Suprapubic skin (tissue), 4 donors: Measurements from ENCODE around the gene FOXF1. TPM values are rescaled to one million over a fixed set of nuclear protein-coding genes. Genes with fewer than 3 reads are reported as not detected.
A peak's percentile ranks its signal among the peaks of the same experiment; 100 is the strongest.

Experiments used
- DNase-seq, 2 donors: peaks; one replicate each; pipeline ENCODE4 v3.0.0-alpha.2; 2019; ENCODE audit warnings: low spot score in 2 of 2
- H3K27ac ChIP-seq: fragments of 200-600 bp; sonication (generic); one replicate; pipeline ENCODE4 v1.5.1; 2019
- H3K27me3 ChIP-seq: fragments of 200-600 bp; sonication (generic); one replicate; pipeline ENCODE4 v1.5.1; 2019
- H3K36me3 ChIP-seq: fragments of 200-600 bp; sonication (generic); one replicate; pipeline ENCODE4 v1.5.1; 2019
- H3K4me1 ChIP-seq: fragments of 200-600 bp; sonication (generic); one replicate; pipeline ENCODE4 v1.5.1; 2019
- H3K4me3 ChIP-seq: fragments of 200-600 bp; sonication (generic); one replicate; pipeline ENCODE4 v1.5.1; 2019; ENCODE audit warnings: mild to moderate bottlenecking
- H3K9me3 ChIP-seq: fragments of 200-600 bp; sonication (generic); one replicate; pipeline ENCODE4 v1.5.1; 2019
- EP300 ChIP-seq: sonication (generic); formaldehyde crosslinking; IDR thresholded peaks from one replicate; pipeline ENCODE4 v1.6.1; 2017; ENCODE audit warnings: antibody characterized with exemption
- POLR2A ChIP-seq, 2 donors: fragments of 450-650 bp; IDR thresholded peaks; one replicate each; pipeline ENCODE4 v1.6.1; 2017; ENCODE audit warnings: antibody characterized with exemption in 2 of 2, mild to moderate bottlenecking in 2 of 2, moderate library complexity in 2 of 2
- POLR2AphosphoS5 ChIP-seq, 3 donors: sonication (generic); formaldehyde crosslinking; IDR thresholded peaks; one replicate each; pipeline ENCODE4 v1.6.1; 2017; ENCODE audit warnings: antibody characterized with exemption in 3 of 3
- WGBS: methylation state at CpG from one replicate; pipeline ENCODE4 v1.1.5; 2018; 5-methylcytosine and 5-hydroxymethylcytosine counted together
- total RNA-seq, 4 donors: library from RNA; depleted of rRNA; stranded (reverse); fragments of >200 nt; gene quantifications; one replicate each; pipeline ENCODE4 v1.1.0, GENCODE V29; 2016
- TF ChIP-seq, protein P1 (sequence below), 2 donors: fragments of 200-600 bp in 1 of 2; fragments of 450-650 bp in 1 of 2; sonication (generic) in 1 of 2; IDR thresholded peaks; one replicate each; pipeline ENCODE4 v1.5.1; 2016 to 2019; ENCODE audit warnings: antibody characterized with exemption in 2 of 2, mild to moderate bottlenecking in 1 of 2, moderate library complexity in 1 of 2

FOXF1 gene
- total RNA-seq, 4 donors from 2014 or later = 0.11 to 0.59 (median 0.21) TPM; not detected in 1

GRCh38 chr16:86556576-86556975, 46.2 kb downstream of the FOXF1 start:
- H3K9me3 ChIP-seq = no peaks in the 10 kb centered on the region
- no peak overlapping the region for H3K27ac ChIP-seq
- peaks cover 11% of the 10 kb centered on the region for H3K36me3 ChIP-seq
- H3K4me3 ChIP-seq = no peak overlapping the region
- DNase-seq = no peak
- no peak for TF ChIP-seq EP300
- TF ChIP-seq, protein P1, sequence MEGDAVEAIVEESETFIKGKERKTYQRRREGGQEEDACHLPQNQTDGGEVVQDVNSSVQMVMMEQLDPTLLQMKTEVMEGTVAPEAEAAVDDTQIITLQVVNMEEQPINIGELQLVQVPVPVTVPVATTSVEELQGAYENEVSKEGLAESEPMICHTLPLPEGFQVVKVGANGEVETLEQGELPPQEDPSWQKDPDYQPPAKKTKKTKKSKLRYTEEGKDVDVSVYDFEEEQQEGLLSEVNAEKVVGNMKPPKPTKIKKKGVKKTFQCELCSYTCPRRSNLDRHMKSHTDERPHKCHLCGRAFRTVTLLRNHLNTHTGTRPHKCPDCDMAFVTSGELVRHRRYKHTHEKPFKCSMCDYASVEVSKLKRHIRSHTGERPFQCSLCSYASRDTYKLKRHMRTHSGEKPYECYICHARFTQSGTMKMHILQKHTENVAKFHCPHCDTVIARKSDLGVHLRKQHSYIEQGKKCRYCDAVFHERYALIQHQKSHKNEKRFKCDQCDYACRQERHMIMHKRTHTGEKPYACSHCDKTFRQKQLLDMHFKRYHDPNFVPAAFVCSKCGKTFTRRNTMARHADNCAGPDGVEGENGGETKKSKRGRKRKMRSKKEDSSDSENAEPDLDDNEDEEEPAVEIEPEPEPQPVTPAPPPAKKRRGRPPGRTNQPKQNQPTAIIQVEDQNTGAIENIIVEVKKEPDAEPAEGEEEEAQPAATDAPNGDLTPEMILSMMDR (IDR thresholded peaks at IDR 0.05) = no peak
- no peak for TF ChIP-seq POLR2AphosphoS5 (IDR thresholded peaks at IDR 0.05)
- TF ChIP-seq POLR2A (IDR thresholded peaks at IDR 0.05) = no peak
- H3K4me1 ChIP-seq = peaks cover 29% of the 10 kb centered on the region
- peaks cover 14% of the 10 kb centered on the region for H3K27me3 ChIP-seq
- 40% methylated on average over 4 of the region's 5 CpGs for WGBS

DNA sequence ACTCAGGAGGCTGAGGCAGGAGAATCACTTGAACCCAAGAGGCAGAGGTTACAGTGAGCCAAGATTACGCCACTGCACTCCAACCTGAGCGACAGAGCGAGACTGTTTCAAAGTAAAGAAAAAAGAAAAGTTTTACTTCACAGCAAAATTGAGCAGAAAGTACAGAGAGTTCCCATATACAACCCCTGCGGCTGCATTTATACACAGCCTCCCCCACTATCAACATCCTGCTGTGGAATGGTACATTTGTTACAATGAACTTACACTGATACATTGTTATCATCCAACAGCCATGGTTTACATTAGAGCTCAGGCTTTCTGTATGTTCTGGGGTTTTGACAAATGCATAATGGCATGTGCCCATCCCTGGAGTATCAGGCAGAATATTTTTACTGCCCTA, 47.3 kb downstream of the FOXF1 start:
- H3K4me1 ChIP-seq = peaks cover 29% of the 10 kb centered on the region
- peaks cover 14% of the 10 kb centered on the region for H3K27me3 ChIP-seq
- H3K9me3 ChIP-seq = no peaks in the 10 kb centered on the region
- WGBS = 87% methylated on average over 4 of the region's 4 CpGs
- DNase-seq = no peak
- peaks cover 4% of the 10 kb centered on the region for H3K36me3 ChIP-seq
- no peak for TF ChIP-seq POLR2AphosphoS5 (IDR thresholded peaks at IDR 0.05)
- TF ChIP-seq, protein P1 (IDR thresholded peaks at IDR 0.05) = no peak
- TF ChIP-seq EP300 = no peak
- TF ChIP-seq POLR2A (IDR thresholded peaks at IDR 0.05) = no peak
- no peak overlapping the region for H3K27ac ChIP-seq
- H3K4me3 ChIP-seq = no peak overlapping the region

GRCh38 chr16:86558355-86559193, 48.2 kb downstream of the FOXF1 start:
- H3K4me3 ChIP-seq = no peak overlapping the region
- no peak overlapping the region for H3K27ac ChIP-seq
- no peaks in the 10 kb centered on the region for H3K36me3 ChIP-seq
- peaks cover 21% of the 10 kb centered on the region for H3K27me3 ChIP-seq
- H3K4me1 ChIP-seq = peaks cover 26% of the 10 kb centered on the region
- DNase-seq = peak in 1 of 2 donors; percentile 34
- H3K9me3 ChIP-seq = no peaks in the 10 kb centered on the region
- WGBS = 75% methylated on average over 23 of the region's 28 CpGs
- TF ChIP-seq POLR2AphosphoS5 (IDR thresholded peaks at IDR 0.05) (no peak), EP300 (no peak), POLR2A (IDR thresholded peaks at IDR 0.05) (no peak)
- TF ChIP-seq, protein P1 (IDR thresholded peaks at IDR 0.05) = no peak

DNA sequence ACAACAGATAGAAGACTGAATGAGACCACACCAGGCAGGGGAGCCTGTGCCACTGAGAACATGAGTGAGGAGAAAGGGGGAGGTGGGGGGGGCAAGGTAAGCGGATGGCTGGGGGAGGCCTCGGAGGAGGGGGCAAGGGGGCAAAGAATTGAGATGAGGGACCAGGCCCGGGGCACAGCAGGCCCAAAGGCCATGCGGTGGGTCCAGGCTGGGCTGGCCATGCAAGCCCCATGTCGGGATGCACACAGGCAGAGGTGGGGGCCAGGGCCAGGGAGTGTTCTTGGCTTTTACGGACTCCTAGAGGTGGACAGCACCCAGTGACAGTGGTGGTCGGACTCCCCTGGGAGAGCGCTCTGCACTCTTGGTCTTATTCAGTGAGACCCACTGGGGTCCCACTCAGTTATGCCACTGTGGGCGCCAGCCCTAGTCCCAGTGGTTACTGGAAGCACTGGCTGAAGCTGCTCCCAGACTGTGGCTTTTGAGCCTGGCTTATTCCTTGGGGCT, 49.5 kb downstream of the FOXF1 start:
- no peak overlapping the region for H3K27ac ChIP-seq
- no peak for TF ChIP-seq POLR2AphosphoS5 (IDR thresholded peaks at IDR 0.05)
- TF ChIP-seq POLR2A (IDR thresholded peaks at IDR 0.05) = no peak
- no peak for TF ChIP-seq EP300
- TF ChIP-seq, protein P1 (IDR thresholded peaks at IDR 0.05) = no peak
- H3K27me3 ChIP-seq = peaks cover 32% of the 10 kb centered on the region
- 81% methylated on average over 9 of the region's 9 CpGs for WGBS
- H3K4me1 ChIP-seq = peaks cover 23% of the 10 kb centered on the region
- no peak overlapping the region for H3K4me3 ChIP-seq
- H3K36me3 ChIP-seq = no peaks in the 10 kb centered on the region
- DNase-seq = peak in 1 of 2 donors; percentile 48
- H3K9me3 ChIP-seq = no peaks in the 10 kb centered on the region

- Histone ChIP-seq H3K27me3 (peaks cover 57% of the 10 kb centered on the region), H3K9me3 (no peaks in the 10 kb centered on the region)
- 66% methylated on average over 6 of the region's 6 CpGs for WGBS
Measured at GRCh38 chr16:86562356-86562755, 52.0 kb downstream of the FOXF1 start.

More at GRCh38 chr16:86562356-86562755, 52.0 kb downstream of the FOXF1 start:
- TF ChIP-seq, protein P1 (IDR thresholded peaks at IDR 0.05) = no peak
- TF ChIP-seq POLR2AphosphoS5 (IDR thresholded peaks at IDR 0.05) (no peak), POLR2A (IDR thresholded peaks at IDR 0.05) (no peak), EP300 (no peak)
- Histone ChIP-seq H3K36me3 (no peaks in the 10 kb centered on the region), H3K4me3 (no peak overlapping the region), H3K4me1 (peaks cover 32% of the 10 kb centered on the region), H3K27ac (no peak overlapping the region)
- DNase-seq = peak in 1 of 2 donors; percentile 11
